GM21381 (cell line): ENCODE results near the gene GRK3.
"Not testable (repeated sequence)": the region's sequence is repeated elsewhere in the genome, so short reads cannot be mapped to it uniquely, and the experiment has no call there.

Source experiments
- ATAC-seq: cut with Tn5 transposase; IDR thresholded peaks from one replicate; pipeline ENCODE4 v1.9.1; 2021; ENCODE audit warnings: mild to moderate bottlenecking, moderate library complexity; ENCODE audit not compliant: unreplicated experiment

GRK3 gene

DNA sequence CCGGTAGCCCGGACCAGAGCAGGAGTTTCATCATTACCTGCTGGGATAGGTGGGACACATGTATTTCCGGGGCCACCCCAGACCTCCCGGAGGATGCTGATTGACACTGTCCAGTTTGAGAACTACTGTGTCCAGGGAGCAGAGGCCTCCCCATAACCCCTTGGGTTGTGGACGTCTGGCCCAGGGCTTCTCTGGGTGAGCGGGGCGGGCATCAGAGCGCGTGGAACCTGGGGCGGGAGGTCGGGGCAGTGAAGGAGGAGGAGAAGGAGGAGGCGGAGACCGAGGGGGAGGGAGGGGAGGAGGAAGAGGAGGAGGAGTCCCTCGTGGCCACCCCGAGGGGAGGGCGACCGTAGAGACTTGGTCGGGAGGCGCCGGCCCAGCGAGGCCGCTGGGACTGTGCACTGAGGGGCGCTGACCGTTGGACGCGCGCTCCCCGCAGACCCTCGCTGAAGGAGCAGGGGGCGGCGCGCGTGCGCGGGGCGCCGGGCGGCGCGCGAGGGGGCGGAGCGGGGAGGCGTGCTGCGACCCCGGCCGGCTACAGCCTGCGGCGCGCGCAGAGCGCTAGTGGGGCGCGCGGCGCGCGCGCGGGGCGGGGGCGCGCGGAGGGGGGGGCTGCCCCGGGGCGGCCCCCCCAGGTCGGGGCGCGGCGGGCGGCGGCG, at the start of gene GRK3:
GRK3 (plus strand) TSS at position 356 of the 659 bp plus-strand sequence. CDS start 366 bp downstream, outside the sequence.
- ATAC-seq, result peak; percentile 44

DNA sequence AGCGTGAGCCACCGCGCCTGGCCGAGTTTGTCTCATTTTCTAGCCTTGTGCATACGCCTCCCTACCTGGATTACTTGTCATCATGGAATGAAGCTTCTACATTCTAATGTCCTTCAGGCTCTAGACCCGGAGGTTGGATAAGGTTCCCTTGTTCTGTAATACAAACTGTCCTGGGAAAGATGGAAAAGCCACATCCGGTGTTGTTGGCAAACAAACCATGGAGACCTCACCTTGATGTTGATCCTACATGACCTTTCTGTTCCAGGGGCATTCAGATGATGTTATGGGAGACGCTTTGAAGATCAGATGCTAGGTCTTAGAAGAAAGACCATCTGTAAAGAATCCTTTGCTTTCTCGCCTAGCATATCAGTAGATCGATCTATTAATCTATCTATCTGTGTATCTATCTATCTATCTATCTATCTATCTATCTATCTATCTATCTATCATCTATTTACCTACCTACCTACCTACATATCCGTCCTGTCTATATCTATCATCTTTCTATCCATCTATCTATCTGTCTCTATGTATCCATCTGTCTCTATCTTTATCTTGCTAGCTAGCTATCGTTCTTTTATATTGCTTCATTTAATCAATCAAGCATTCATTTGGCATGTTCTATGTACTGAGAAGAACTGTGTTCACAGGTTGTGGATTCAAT, 46.3 kb upstream of the GRK3 start:
- ATAC-seq, result no peak

DNA sequence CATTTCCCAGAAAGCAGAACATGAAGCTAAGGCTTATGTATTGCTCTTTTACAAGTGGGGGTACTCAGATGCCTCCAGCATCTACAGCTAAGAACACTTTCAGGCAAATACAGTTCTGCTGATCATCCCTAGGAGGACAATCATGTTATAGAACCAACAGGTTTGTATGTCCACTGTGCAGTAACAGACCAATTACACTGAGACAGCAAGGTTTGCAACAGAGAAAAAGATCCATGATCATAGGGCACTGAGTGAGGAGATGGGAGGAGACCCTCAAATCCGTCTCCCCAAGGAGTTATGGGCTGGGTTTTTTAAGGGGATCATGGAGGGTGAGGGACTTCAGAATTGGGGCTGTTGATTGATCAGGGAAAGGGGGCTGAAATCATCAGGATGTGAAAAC, 39.1 kb upstream of the GRK3 start:
- no peak for ATAC-seq

DNA sequence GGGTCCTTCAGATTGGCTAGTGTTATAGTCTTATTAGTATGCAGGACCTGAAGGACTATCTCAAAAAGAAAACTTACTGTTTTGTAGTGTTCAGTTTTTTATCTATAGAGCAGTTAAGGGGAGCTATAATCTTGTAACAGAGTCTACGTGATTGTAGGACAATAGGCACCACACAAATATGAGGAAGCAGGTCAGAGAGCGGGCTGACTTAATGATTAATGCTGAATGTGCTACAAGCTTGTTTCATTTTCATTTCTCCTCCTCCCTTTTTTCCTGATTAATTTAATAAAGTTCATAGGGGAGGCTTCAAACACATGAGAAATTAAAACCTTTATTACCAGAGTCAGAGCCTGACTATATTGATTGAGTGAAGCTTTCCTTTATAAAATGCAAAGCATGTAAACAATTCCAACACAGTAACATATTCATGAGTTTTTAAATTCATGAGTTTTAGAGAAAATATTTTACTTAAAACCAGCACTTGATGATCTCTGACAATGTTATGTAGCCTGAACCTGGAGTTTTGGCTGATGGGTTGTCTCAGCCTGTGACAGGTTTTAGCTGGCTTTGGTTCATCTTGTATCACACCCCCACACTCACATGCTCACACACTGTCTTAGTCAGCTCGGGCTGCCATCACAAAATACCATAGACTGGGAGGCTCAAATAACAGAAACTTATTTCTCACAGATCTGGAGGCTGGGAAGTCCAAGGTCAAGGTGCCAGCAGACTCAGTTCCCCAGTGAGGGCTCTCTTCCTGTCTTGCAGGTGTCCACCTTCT, 38.5 kb upstream of the GRK3 start:
- not testable (repeated sequence) for ATAC-seq

DNA sequence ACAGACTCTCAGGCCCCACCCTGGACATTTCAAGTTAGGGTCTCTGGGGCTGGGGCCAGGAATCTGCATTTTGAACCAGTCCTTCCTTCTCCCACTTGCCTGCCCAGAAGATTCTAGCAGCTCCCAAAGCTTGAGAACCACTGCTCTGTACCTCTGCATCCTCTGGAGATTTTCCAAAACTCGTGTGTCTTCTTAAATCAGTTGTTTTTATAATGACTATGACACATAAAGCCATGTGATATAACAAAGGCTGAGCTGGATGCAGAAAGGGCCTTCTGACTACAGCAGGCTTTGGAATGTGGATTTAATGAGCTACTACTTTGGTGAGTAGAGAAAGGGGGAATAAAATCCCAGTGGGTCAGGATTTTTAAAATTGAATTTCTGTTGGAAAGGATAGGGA, 37.5 kb upstream of the GRK3 start:
- ATAC-seq, result not testable (repeated sequence)

DNA sequence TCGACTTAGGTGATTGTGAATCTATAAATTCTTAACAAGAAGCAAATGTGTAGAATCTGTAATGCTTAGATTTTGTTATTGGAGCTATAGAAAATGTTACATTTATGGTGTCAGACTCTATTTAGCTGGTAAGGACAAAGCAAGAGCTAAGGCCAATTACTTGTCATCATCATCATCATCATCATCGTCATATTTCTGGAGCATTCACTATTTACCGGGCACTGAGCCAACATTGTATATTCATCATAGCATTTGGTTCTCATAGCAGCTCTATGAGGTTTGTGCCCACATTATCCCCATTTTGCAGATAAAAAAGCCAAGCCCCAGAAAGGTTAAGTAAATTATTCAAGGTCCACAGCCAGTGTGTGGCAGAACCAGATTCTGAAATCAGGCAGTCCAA, 36.4 kb upstream of the GRK3 start:
- not testable (repeated sequence) for ATAC-seq

DNA sequence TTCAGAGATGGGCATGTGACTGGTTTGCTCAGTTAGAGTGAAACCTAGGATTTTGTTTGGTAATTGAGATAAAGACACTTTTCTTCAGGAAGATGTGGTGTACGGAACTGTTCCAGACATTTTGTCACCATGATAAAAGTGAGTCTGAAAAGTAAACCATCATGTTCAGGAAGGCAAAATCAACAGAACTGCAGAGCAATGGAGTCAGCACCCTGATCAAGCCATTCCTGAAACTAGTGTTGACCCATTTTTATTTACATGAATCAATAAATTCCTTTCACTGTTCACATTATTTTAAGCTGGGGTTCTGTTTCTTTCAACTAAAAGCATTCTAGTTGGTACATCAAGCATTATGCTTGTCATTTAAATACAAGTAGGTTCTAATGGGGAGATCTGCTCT, 35.4 kb upstream of the GRK3 start:
- ATAC-seq, result not testable (repeated sequence)

DNA sequence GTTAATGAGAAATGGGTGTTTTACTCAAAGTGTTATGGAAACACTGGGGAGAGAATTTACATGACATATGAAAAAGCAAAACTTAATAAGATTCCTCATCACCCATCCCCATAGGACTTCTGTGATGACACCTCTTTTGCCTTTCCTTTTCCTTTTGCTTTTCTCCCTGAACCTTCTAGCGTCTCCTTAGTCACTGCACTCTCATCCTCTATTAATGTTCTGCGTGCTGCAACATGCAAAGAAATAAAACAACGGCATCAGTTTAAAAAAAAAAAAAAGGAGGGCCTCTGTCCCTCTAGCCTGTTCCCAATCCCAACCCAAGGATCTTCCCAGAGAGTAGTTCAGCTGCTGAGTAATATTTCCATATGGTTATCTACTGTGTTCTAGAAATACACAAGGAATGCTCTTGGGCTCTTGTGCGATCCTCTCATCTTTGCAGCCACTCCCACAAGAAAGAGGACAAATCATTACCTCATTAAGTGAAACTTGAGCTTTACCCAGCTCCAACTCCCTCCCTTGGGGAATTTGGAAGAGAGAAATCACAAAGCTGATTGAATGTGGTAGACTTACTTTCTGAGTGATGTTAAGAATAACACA, 34.8 kb upstream of the GRK3 start:
- not testable (repeated sequence) for ATAC-seq

DNA sequence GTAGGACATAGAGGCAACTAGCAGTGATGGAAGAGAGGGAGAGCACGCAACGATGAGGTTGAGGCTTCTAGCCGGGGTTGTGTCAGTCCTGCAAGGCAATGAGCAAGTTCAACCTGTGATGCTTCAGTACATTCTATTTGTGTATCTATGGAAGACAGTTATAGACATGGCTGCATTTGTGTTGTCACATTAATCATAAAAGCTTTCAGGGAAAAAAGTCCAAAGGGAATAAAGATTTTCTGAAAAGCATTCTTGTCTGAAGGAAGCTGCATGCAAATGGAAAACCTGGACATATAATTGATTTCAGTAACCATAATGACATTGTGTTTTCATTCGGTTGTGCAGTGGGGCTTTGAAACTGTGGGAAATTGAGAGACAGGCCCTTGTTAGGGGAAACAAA, 32.8 kb upstream of the GRK3 start:
- not testable (repeated sequence) for ATAC-seq

DNA sequence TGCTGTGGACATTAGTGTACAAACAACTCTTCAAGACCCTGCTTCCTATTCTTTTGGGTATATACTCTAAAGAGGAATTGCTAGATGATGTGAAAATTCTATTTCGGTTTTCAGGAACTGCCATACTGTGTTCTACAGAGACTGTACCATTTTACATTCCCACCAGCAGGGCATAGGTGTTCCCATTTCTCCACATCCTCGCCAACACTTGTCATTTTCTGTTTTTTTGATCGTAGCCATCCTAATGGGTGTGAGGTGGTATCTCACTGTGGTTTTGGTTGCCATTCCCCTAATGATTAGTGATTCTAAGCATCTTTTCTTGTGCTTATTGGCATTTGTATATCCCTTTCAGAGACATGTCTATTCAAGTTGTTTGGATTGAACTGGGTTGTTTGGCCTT, 29.8 kb upstream of the GRK3 start:
- ATAC-seq, result no peak

DNA sequence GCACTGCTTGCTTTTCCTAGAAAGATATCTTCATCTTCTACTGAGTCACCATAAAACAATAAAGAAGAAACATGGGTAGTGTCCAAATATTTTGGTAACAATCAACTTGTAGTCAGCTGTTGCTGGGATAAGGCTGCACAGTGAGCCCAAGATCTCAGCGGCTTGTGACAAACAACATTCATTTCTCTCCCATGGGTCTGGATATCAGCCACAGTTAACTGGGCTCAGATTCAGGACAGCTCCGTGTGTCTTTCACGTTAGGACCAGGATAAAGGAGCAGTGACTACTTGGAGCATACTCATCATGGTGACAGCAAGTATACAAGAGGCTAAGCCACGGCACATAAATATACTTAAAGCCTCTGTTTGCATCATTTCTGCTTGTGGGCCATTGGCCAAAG, 27.9 kb upstream of the GRK3 start:
- ATAC-seq, result no peak

DNA sequence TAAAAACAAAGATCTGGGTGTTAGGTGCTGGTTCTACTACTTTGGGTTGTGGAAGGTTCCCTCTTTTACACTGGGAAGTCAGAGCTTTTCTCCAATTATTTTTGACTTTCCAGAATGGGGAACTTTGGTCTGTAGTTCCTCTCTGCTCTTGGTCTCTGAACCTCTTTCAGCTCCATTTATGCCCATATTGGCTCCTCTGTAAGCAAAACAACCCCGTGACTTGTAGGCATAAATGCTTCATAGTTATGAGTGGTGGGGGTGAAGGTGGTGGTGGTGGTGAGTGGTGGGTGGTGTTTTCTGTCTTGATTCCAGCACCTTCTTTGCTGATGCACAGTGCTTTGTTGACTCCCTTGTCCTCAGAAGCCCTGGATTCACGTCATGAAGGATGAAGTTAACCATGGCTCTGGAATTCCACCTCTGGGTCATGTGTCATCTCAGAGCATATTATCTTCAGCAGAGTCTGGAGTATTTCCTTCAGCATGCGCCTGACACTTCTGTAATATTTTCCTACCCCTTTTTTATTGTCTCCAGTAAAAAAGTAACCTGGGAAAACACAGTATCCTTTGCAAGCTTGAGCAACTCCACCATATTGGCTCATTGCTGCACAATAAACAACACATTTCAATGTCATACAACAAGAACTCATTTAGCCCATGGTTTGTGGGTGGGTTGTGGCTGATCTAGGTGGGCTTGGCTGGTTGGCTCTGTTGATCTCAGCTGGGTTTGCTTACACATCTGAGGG, 24.1 kb upstream of the GRK3 start:
- no peak for ATAC-seq

DNA sequence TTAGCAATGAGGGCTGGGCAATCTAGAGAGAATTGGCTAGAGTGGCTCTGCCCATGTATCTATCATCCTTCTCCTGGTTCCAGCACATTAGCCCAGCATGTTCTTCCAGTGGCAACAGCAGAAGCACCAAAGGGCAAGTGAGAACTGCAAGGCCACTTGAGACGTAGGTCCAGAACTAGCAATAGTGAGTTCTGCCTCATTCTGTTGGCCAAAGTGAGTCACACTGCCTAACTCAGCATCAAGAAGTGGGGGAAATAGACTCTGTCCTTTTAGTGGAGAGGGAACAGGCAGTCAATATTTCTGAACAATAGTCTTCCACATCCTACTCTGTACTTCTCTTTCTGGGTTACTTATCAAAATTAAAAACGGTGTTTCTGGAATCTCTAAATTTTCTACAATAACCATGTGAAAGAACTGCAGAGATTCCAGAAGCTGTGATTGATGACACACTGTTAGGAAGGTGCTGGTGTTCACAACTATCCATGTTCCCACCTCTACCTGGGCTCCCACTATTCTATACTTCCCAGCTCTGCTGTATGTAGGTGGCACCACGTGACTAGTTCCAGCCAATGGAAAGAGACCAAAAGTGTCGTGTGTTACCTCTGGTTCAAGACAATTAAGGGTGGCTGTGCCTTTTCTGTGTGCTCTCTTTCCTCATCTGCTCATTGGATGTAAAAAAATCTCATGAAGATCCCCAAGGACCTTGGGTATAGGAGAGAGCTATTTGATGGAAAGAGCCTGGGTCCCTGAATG, 23.4 kb upstream of the GRK3 start:
- ATAC-seq, result no peak

DNA sequence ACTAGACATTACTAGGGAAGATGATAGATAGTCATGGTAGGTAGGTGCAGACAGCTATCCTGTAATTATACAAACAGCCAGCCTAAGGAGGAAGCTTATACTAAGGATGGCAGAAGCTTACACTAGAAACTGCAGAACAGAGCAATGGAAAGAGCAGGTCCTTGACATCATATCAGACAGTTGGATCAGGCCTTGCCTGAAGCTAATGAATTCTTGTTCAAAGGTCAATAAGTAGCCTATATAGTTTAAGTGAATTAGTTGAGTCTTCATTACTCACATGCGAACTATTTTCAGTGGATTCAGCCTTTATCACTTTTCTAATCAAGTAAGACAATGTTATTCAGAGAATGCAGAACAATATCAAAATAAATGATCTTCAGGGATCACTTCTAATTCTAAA, 22.3 kb upstream of the GRK3 start:
- no peak for ATAC-seq

DNA sequence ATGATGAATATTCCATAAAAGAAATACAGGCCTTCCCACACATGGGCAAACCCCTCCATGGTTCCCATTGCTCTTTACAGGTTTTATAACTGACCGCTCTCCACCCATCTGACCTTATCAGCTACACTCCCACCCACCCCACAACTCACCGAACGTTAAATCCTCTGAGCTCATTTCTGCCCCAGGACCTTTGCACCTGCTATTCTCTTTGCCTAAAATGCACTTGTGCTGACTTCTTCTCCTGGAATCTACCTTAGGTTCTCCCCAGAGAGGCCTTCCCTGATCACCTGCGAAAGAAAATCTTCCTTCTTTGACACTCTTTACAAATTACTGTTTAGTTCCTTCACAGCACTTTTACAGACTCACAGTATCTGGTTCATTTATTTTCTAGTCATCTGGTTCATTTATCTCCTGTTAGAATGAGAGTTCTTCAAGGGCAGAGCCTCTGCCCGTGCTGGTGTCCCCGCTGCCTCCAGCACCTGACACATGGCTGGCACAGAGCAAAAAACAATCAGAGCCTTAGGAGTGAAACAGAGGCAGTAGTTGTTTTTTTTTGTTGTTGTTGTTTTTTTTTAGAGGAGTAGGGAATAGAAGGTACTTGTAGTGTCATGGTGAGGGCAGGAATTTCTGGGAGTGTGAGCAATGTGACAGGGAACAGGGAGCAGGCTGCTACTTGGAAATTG, 21.6 kb upstream of the GRK3 start:
- ATAC-seq, result no peak

DNA sequence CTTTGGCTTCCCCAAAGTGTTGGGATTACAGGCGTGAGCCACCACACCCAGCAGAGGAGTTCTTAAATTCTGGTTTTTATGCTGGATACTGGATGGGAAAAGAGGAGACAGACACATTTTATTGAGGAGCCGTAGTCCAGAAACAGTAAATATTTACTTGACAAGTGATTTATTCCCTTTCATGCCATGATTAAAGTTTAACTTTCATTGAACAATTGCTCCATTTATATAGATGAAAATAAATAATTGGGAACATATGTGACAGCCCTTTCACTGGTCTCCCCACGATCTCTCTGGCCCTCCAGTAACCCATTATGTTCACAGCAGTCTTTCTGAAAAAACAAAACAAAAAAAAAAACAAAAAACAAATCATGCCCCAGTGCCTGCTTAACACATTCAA, 19.3 kb upstream of the GRK3 start:
- no peak for ATAC-seq

DNA sequence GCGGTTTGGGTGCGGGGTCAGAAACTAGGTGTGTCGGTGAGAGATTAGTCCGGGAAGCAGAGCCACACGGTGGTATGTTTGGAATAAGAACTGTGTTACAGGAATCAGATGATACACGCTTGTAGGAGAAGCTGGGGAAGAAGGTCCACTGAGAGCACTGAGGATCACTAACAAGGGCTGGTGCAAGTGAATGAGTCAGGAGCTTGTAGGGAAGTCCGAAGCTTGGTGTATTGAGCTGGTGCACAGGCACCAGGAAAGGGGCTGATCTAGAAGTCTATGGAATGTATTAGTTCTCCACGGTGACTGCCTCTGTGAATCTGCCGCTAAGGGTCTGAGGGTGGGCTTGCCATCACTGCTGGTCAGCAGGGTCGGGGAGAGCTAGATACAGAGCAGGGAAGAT, 18.8 kb upstream of the GRK3 start:
- no peak for ATAC-seq

DNA sequence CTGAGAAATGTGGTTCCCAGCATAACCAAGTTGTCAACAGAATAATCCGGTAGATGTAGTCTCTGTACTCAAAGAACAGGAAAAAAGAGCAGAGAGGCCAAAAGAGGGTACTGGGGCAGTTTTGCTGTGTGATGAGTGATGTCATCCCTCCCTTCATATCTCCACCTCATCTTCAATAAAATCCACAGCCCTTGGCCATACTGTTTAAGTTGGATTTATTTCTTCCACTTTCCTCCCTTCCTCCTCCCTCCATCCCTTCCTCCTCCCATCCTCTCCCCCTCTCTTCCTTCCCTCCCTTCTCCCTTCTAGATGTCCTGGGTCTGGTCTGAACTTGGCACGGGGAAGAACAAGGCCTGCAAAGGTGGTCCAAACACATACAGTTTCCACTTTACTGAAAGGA, 18.2 kb upstream of the GRK3 start:
- ATAC-seq, result no peak

DNA sequence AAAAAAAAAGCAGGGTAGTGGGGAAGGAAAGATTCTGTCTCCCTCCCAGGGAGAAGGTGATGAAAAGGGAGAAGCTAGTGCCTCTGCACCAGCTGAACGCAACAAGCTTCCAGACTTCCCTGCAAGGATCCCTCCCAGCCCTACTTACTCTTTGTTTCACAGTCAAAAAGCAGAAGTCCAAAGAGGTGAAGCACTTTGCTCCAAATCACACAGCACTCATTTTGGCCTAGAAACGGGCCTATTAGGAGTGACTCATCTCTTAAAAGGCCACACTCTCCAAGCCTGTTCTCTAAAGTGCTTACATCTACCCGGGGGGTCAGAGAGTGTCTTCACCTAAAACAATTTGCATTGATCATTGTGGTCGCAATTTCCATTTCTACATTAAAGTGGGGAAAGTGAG, 17.7 kb upstream of the GRK3 start:
- no peak for ATAC-seq
